ENCODE data around the gene NELFCD.

NELFCD gene

DNA sequence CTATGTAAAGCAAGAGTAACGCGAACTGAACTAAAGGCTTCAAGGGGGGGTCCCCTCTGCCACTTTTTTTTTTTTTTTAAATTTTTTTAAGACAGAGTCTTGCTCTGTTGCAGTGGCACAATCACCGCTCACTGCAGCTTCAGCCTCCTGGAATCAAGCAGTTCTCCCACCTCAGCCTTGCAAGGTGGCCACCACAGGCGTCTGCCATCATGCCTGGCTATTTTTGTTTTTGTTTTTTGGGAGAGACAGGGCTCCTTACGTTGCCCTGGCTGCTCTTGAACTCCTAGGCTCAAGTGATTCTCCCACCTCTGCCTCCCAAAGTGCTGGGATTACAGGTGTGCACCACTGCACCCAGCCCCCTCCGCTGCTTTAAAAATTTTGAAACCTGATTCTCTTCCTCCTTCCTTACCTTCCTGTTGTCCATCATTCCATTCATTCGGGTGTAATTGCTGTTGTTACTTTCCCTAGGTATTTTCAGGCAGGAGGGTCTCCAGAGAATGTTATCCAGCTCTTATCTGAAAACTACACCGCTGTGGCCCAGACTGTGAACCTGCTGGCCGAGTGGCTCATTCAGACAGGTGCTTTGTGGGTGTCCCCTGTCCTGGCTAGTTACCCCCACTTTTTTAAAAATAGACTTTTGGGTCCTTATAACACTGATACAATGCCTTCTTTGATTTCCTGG lies 5.4 kb downstream of the NELFCD start:
- no peak overlapping the region for H3K18ac ChIP-seq (ENCODE audit: low read depth in 1 of 2, low read length in 2 of 2)
- H3K27ac ChIP-seq (ENCODE audit: low read length, poor library complexity, severe bottlenecking): no peak overlapping the region
- H4K8ac ChIP-seq (ENCODE audit: low read length): no peak overlapping the region
- no peak overlapping the region for H2AK5ac ChIP-seq (ENCODE audit: low read length, severe bottlenecking)
- peaks cover 15% of the 10 kb centered on the region for H3K4me1 ChIP-seq (ENCODE audit: control insufficient read depth, insufficient read depth, low read depth, low read length)
- no peak overlapping the region for H3K23ac ChIP-seq (ENCODE audit: low read length in 2 of 2)
- H4K91ac ChIP-seq (ENCODE audit: low read length): no peak overlapping the region
- H2BK120ac ChIP-seq (ENCODE audit: low read depth, low read length): no peak overlapping the region
- 93% methylated on average over 9 of the region's 9 CpGs for WGBS
- no peak overlapping the region for H2BK5ac ChIP-seq (ENCODE audit: low read depth, low read length, poor library complexity, severe bottlenecking)
- H3K27me3 ChIP-seq (ENCODE audit: control insufficient read depth in 1 of 2, insufficient read depth in 1 of 2, low read length in 2 of 2): no peaks in the 10 kb centered on the region
- no peak overlapping the region for H3K14ac ChIP-seq (ENCODE audit: low read length in 2 of 2)
- no peak for DNase-seq
- H3K4me3 ChIP-seq (ENCODE audit: insufficient read depth in 1 of 2, low read depth in 1 of 2, low read length in 2 of 2): no peak overlapping the region
- H3K9ac ChIP-seq (ENCODE audit: low read length): no peak overlapping the region
- peaks cover 38 to 50% of the 10 kb centered on the region in 2 experiments for H3K36me3 ChIP-seq (ENCODE audit: control insufficient read depth in 1 of 2, insufficient read depth in 2 of 2, low read depth in 1 of 2, low read length in 2 of 2)
- no peak overlapping the region for H3K4ac ChIP-seq (ENCODE audit: low read depth in 1 of 2, low read length in 2 of 2)
- H3K9me3 ChIP-seq (ENCODE audit: control insufficient read depth, low read length): no peaks in the 10 kb centered on the region
- peaks cover 47% of the 10 kb centered on the region for H3K79me1 ChIP-seq (replicated peaks; ENCODE audit: low read length, poor library complexity, severe bottlenecking)
- H2AFZ ChIP-seq (ENCODE audit: low read depth, low read length): no peak overlapping the region
- no peak overlapping the region for H2BK15ac ChIP-seq (ENCODE audit: low read depth, poor library complexity, severe bottlenecking)
- H2BK12ac ChIP-seq (ENCODE audit: low read length in 2 of 2): no peak overlapping the region
- no peak overlapping the region for H3K4me2 ChIP-seq (ENCODE audit: low read length, poor library complexity, severe bottlenecking)

- Histone ChIP-seq H3K79me1 (replicated peaks; ENCODE audit: low read length, poor library complexity, severe bottlenecking) (peaks cover 47% of the 10 kb centered on the region), H3K4ac (ENCODE audit: low read depth in 1 of 2, low read length in 2 of 2) (no peak overlapping the region), H3K18ac (ENCODE audit: low read depth in 1 of 2, low read length in 2 of 2) (no peak overlapping the region), H4K91ac (ENCODE audit: low read length) (no peak overlapping the region), H3K14ac (ENCODE audit: low read length in 2 of 2) (no peak overlapping the region), H3K4me3 (ENCODE audit: insufficient read depth in 1 of 2, low read depth in 1 of 2, low read length in 2 of 2) (no peak overlapping the region), H4K8ac (ENCODE audit: low read length) (no peak overlapping the region), H3K4me1 (ENCODE audit: control insufficient read depth, insufficient read depth, low read depth, low read length) (peaks cover 13% of the 10 kb centered on the region), H3K27ac (ENCODE audit: low read length, poor library complexity, severe bottlenecking) (no peak overlapping the region), H2BK12ac (ENCODE audit: low read length in 2 of 2) (no peak overlapping the region), H3K27me3 (ENCODE audit: control insufficient read depth in 1 of 2, insufficient read depth in 1 of 2, low read length in 2 of 2) (no peaks in the 10 kb centered on the region), H2BK5ac (ENCODE audit: low read depth, low read length, poor library complexity, severe bottlenecking) (no peak overlapping the region), H3K23ac (ENCODE audit: low read length in 2 of 2) (no peak overlapping the region), H3K36me3 (ENCODE audit: control insufficient read depth in 1 of 2, insufficient read depth in 2 of 2, low read depth in 1 of 2, low read length in 2 of 2) (peaks cover 42 to 56% of the 10 kb centered on the region in 2 experiments), H2AFZ (ENCODE audit: low read depth, low read length) (no peak overlapping the region), H3K9me3 (ENCODE audit: control insufficient read depth, low read length) (no peaks in the 10 kb centered on the region), H2BK15ac (ENCODE audit: low read depth, poor library complexity, severe bottlenecking) (no peak overlapping the region), H2AK5ac (ENCODE audit: low read length, severe bottlenecking) (no peak overlapping the region), H2BK120ac (ENCODE audit: low read depth, low read length) (no peak overlapping the region), H3K4me2 (ENCODE audit: low read length, poor library complexity, severe bottlenecking) (no peak overlapping the region), H3K9ac (ENCODE audit: low read length) (no peak overlapping the region)
- WGBS: 94% methylated on average over 8 of the region's 8 CpGs
- DNase-seq: no peak
Observed at GRCh38 chr20:58986968-58987517, 6.0 kb downstream of the NELFCD start.

DNA sequence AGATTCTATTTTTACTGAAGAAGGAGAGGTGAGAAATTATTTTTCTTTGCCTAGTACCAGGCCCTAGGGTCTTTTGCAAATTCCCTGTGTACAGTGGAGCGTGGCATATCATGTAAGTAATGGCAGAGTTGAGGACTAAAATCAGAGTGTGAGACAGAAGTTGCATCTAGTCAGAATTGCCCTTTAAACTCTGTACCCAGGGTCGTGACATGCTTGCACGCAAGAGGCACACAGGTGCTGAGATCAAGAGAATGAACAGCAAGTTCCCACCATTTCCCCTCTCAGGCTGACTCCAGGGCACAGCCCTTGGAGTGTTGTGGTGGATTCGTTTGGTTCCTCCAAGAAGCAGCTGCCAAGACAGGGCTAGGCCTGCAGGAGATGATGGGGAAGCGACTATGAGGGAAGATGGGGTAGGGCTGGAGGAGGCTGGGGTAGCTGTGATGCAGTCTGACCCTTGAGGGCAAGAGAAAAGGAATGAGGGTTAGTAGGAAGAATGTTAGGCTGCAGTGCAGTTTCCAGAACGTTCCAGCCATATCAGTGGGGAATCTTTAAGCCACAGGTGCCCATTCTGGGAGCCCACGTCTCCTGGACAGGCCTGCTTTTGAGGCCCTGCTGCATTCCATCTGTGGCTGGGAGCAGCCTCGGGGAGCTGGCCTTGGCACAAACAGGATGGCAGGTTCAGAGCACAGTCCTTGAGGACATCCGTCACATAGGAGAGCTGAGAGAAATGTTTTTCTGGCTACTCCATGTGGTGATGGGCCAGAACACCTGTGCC lies 6.9 kb downstream of the NELFCD start:
- H3K4me3 ChIP-seq (ENCODE audit: insufficient read depth in 1 of 2, low read depth in 1 of 2, low read length in 2 of 2): no peak overlapping the region
- H2BK120ac ChIP-seq (ENCODE audit: low read depth, low read length): no peak overlapping the region
- H2AK5ac ChIP-seq (ENCODE audit: low read length, severe bottlenecking): no peak overlapping the region
- H3K18ac ChIP-seq (ENCODE audit: low read depth in 1 of 2, low read length in 2 of 2): no peak overlapping the region
- H3K14ac ChIP-seq (ENCODE audit: low read length in 2 of 2): no peak overlapping the region
- DNase-seq: no peak
- H3K4me1 ChIP-seq (ENCODE audit: control insufficient read depth, insufficient read depth, low read depth, low read length): peaks cover 9% of the 10 kb centered on the region
- no peak overlapping the region for H2AFZ ChIP-seq (ENCODE audit: low read depth, low read length)
- no peaks in the 10 kb centered on the region for H3K9me3 ChIP-seq (ENCODE audit: control insufficient read depth, low read length)
- H3K4ac ChIP-seq (ENCODE audit: low read depth in 1 of 2, low read length in 2 of 2): no peak overlapping the region
- H3K4me2 ChIP-seq (ENCODE audit: low read length, poor library complexity, severe bottlenecking): no peak overlapping the region
- no peak overlapping the region for H4K91ac ChIP-seq (ENCODE audit: low read length)
- no peak overlapping the region for H3K23ac ChIP-seq (ENCODE audit: low read length in 2 of 2)
- H3K79me1 ChIP-seq (replicated peaks; ENCODE audit: low read length, poor library complexity, severe bottlenecking): peaks cover 49% of the 10 kb centered on the region
- H4K8ac ChIP-seq (ENCODE audit: low read length): no peak overlapping the region
- peaks cover 44 to 66% of the 10 kb centered on the region in 2 experiments for H3K36me3 ChIP-seq (ENCODE audit: control insufficient read depth in 1 of 2, insufficient read depth in 2 of 2, low read depth in 1 of 2, low read length in 2 of 2)
- H2BK15ac ChIP-seq (ENCODE audit: low read depth, poor library complexity, severe bottlenecking): no peak overlapping the region
- H2BK5ac ChIP-seq (ENCODE audit: low read depth, low read length, poor library complexity, severe bottlenecking): no peak overlapping the region
- no peak overlapping the region for H3K27ac ChIP-seq (ENCODE audit: low read length, poor library complexity, severe bottlenecking)
- 92% methylated on average over 9 of the region's 9 CpGs for WGBS
- H3K27me3 ChIP-seq (ENCODE audit: control insufficient read depth in 1 of 2, insufficient read depth in 1 of 2, low read length in 2 of 2): no peaks in the 10 kb centered on the region
- H2BK12ac ChIP-seq (ENCODE audit: low read length in 2 of 2): no peak overlapping the region
- H3K9ac ChIP-seq (ENCODE audit: low read length): no peak overlapping the region

DNA sequence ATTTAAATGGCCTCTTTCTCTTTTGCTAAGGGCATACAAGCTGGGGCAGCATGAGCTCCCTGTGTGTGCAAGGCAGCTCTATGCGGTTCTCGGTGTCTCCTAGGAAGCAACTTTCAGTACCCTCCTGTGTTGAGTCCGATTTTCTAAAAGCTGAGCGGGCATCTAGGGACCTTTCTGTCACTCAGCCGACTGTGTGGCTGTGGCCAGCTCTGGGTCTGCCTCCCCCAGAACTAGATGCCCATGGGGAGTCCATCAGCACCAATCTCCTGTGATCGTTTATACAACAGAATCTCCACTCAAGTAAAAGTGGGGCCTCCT lies 7.5 kb downstream of the NELFCD start:
- Histone ChIP-seq H2AFZ (ENCODE audit: low read depth, low read length) (no peak overlapping the region), H3K18ac (ENCODE audit: low read depth in 1 of 2, low read length in 2 of 2) (no peak overlapping the region), H3K14ac (ENCODE audit: low read length in 2 of 2) (no peak overlapping the region), H2BK12ac (ENCODE audit: low read length in 2 of 2) (no peak overlapping the region), H2BK120ac (ENCODE audit: low read depth, low read length) (no peak overlapping the region), H4K91ac (ENCODE audit: low read length) (no peak overlapping the region), H3K4me1 (ENCODE audit: control insufficient read depth, insufficient read depth, low read depth, low read length) (peaks cover 13% of the 10 kb centered on the region), H3K4me2 (ENCODE audit: low read length, poor library complexity, severe bottlenecking) (no peak overlapping the region), H3K79me1 (replicated peaks; ENCODE audit: low read length, poor library complexity, severe bottlenecking) (peaks cover 49% of the 10 kb centered on the region), H3K4ac (ENCODE audit: low read depth in 1 of 2, low read length in 2 of 2) (no peak overlapping the region), H3K4me3 (ENCODE audit: insufficient read depth in 1 of 2, low read depth in 1 of 2, low read length in 2 of 2) (no peak overlapping the region), H3K9me3 (ENCODE audit: control insufficient read depth, low read length) (no peaks in the 10 kb centered on the region), H3K23ac (ENCODE audit: low read length in 2 of 2) (no peak overlapping the region), H3K27me3 (ENCODE audit: control insufficient read depth in 1 of 2, insufficient read depth in 1 of 2, low read length in 2 of 2) (no peaks in the 10 kb centered on the region), H2AK5ac (ENCODE audit: low read length, severe bottlenecking) (no peak overlapping the region), H2BK5ac (ENCODE audit: low read depth, low read length, poor library complexity, severe bottlenecking) (no peak overlapping the region), H3K27ac (ENCODE audit: low read length, poor library complexity, severe bottlenecking) (no peak overlapping the region), H3K36me3 (ENCODE audit: control insufficient read depth in 1 of 2, insufficient read depth in 2 of 2, low read depth in 1 of 2, low read length in 2 of 2) (peaks cover 49 to 71% of the 10 kb centered on the region in 2 experiments), H3K9ac (ENCODE audit: low read length) (no peak overlapping the region), H4K8ac (ENCODE audit: low read length) (no peak overlapping the region), H2BK15ac (ENCODE audit: low read depth, poor library complexity, severe bottlenecking) (no peak overlapping the region)
- DNase-seq: no peak
- 99% methylated on average over 6 of the region's 6 CpGs for WGBS

All from mesenchymal stem cell (in vitro differentiated cells and primary cell).